ENCODE measurements around the gene ZEB1. TPM values are rescaled to one million over a fixed set of nuclear protein-coding genes. Genes with fewer than 3 reads are reported as not detected.

The ZEB1 gene
- total RNA-seq, 1 donor from 2014 or later: 29.9 TPM

DNA sequence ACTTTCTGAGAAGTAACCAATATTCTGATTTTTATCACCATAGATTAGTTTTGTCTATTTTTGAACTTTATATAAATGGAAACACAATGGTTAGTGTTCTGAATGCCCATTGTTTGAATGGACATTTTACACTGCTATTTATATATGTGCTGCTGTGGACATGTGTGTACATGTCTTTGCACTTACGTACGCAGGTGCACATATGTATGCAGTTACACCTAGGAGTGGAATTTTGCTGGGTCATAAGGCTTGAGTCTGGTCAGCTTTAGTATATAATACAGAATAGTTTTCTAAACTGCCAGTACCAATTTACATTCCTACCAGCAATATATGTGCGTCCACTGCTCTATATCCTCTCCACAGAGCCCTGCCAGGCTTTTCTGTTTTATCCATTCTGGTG, 24.5 kb upstream of the ZEB1 start:
- Mint-ChIP-seq H3K36me3 (no peaks in the 10 kb centered on the region), H3K27ac (no peak overlapping the region), H3K9me3 (no peaks in the 10 kb centered on the region), H3K4me3 (no peak overlapping the region), H3K27me3 (no peaks in the 10 kb centered on the region), H3K4me1 (ENCODE audit: unreplicated experiment) (no peaks in the 10 kb centered on the region)
- DNase-seq (ENCODE audit: extremely low spot score, unreplicated experiment): no peak
- no peak for TF ChIP-seq CTCF (conservative IDR thresholded peaks at IDR 0.05)

DNA sequence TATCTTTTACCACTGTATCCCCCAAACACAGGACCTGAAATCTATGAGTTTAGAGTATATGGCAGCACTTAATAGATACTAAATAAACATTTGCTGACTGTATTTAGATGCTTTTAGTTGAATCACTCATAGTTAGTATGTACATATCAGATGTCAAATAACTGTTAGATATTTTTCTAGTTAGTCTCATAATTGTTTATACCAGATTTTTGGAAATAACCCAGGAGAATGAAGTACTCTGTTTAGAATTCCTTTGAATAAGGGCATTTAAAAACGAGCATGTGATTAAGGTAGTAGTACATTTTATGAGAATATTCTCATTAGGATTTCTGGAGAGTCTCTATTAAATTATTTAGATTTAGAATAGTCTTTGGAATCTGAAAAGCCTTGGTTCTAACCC, 22.3 kb upstream of the ZEB1 start:
- TF ChIP-seq CTCF (conservative IDR thresholded peaks at IDR 0.05): no peak
- Mint-ChIP-seq H3K4me3 (no peak overlapping the region), H3K9me3 (no peaks in the 10 kb centered on the region), H3K36me3 (no peaks in the 10 kb centered on the region), H3K4me1 (ENCODE audit: unreplicated experiment) (no peaks in the 10 kb centered on the region), H3K27ac (no peak overlapping the region), H3K27me3 (no peaks in the 10 kb centered on the region)
- no peak for DNase-seq (ENCODE audit: extremely low spot score, unreplicated experiment)

- Mint-ChIP-seq H3K27me3 (no peaks in the 10 kb centered on the region), H3K27ac (no peak overlapping the region)
These were observed 19.9 kb upstream of the ZEB1 start for GRCh38 chr10:31299119-31299518.

GRCh38 chr10:31303212-31303611, 15.8 kb upstream of the ZEB1 start:
- Mint-ChIP-seq H3K36me3 (no peaks in the 10 kb centered on the region), H3K27me3 (no peaks in the 10 kb centered on the region), H3K9me3 (no peaks in the 10 kb centered on the region), H3K27ac (no peak overlapping the region), H3K4me1 (ENCODE audit: unreplicated experiment) (peaks cover 6% of the 10 kb centered on the region), H3K4me3 (no peak overlapping the region)
- no peak for TF ChIP-seq CTCF (conservative IDR thresholded peaks at IDR 0.05)
- DNase-seq (ENCODE audit: extremely low spot score, unreplicated experiment): no peak

More at GRCh38 chr10:31299119-31299518, 19.9 kb upstream of the ZEB1 start:
- Mint-ChIP-seq H3K9me3 (no peaks in the 10 kb centered on the region), H3K36me3 (no peaks in the 10 kb centered on the region), H3K4me1 (ENCODE audit: unreplicated experiment) (no peaks in the 10 kb centered on the region), H3K4me3 (no peak overlapping the region)
- no peak for TF ChIP-seq CTCF (conservative IDR thresholded peaks at IDR 0.05)
- no peak for DNase-seq (ENCODE audit: extremely low spot score, unreplicated experiment)

DNA sequence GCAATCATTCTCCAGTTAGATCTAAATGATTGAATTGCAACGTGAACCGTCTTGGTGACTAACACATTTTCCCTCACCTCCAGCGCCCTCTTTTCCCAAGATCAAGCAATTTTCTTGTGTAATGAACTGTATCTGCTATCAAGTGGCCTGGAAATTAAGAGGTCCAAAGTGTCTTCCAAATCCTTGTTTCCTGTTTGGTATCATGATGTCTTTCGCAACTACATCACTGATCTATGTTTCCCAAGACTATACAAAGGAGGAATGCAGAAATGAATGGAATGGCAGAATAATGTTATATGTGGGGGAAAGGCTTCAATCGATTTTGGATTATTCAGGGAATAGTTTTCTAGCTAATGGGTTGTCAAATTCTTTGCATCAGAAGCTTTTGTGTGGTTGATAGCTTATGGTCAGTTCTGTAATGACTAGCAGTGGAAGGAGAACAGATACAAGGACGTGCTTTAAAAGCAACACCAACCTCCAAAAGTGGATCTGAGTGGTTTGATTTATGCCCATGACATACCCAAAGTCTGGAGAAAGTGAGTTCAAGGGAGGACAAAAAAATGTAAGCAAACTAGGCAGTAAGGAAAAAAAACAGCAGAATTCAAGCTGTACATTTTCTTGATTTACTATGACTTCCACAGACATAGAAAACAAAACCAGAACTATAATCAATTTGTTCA, 14.6 kb upstream of the ZEB1 start:
- Mint-ChIP-seq H3K27ac (no peak overlapping the region), H3K27me3 (no peaks in the 10 kb centered on the region), H3K4me1 (ENCODE audit: unreplicated experiment) (peaks cover 6% of the 10 kb centered on the region)

More for the DNA sequence above, 14.6 kb upstream of the ZEB1 start:
- Mint-ChIP-seq H3K4me3 (no peak overlapping the region), H3K9me3 (no peaks in the 10 kb centered on the region), H3K36me3 (no peaks in the 10 kb centered on the region)
- no peak for TF ChIP-seq CTCF (conservative IDR thresholded peaks at IDR 0.05)
- no peak for DNase-seq (ENCODE audit: extremely low spot score, unreplicated experiment)

All from type B pancreatic cell (in vitro differentiated cells).